IPS-18c (cell line): ENCODE results near the gene P2RX1.

Source experiments
- H3K4me3 ChIP-seq: 2 replicates; pipeline ENCODE4 v1.7.0; 2013; ENCODE audit warnings: low read depth, mild to moderate bottlenecking, low read length, moderate library complexity; ENCODE audit not compliant: insufficient read depth
- H3K9me3 ChIP-seq: one replicate; pipeline ENCODE4 v1.6.1; 2013; ENCODE audit warnings: mild to moderate bottlenecking, low read length, moderate library complexity; ENCODE audit not compliant: control insufficient read depth, insufficient read depth

P2RX1 gene

GRCh38 chr17:3896108-3896967 is 19.9 kb downstream of the P2RX1 start:
- Histone ChIP-seq H3K9me3 (no peaks in the 10 kb centered on the region), H3K4me3 (no peak overlapping the region)

- Histone ChIP-seq H3K4me3 (no peak overlapping the region), H3K9me3 (no peaks in the 10 kb centered on the region)
These were observed 20.9 kb downstream of the P2RX1 start for GRCh38 chr17:3895354-3895753.

GRCh38 chr17:3894911-3895343 is 21.3 kb downstream of the P2RX1 start:
- H3K9me3 ChIP-seq: no peaks in the 10 kb centered on the region
- H3K4me3 ChIP-seq: no peak overlapping the region

GRCh38 chr17:3894188-3894587 is 22.1 kb downstream of the P2RX1 start:
- H3K4me3 ChIP-seq: no peak overlapping the region
- H3K9me3 ChIP-seq: no peaks in the 10 kb centered on the region

GRCh38 chr17:3893720-3894116 is 22.5 kb downstream of the P2RX1 start:
- Histone ChIP-seq H3K4me3 (peak overlapping the region; percentile 59; the same call in 1 of the 2 replicates), H3K9me3 (no peaks in the 10 kb centered on the region)

GRCh38 chr17:3893003-3893719 is 23.1 kb downstream of the P2RX1 start, which contains the start of gene CAMKK1:
Gene CAMKK1, minus strand, starts transcription at chr17:3893053. Its CDS starts 7,366 bp downstream, at chr17:3885687.
- Histone ChIP-seq H3K4me3 (peak within 1 kb of the TSS; percentile 76), H3K9me3 (no peaks in the 10 kb centered on the region)

GRCh38 chr17:3892095-3892998 is 23.9 kb downstream of the P2RX1 start:
- peak overlapping the region; percentile 76 for H3K4me3 ChIP-seq
- H3K9me3 ChIP-seq: no peaks in the 10 kb centered on the region

- H3K4me3 ChIP-seq: peak overlapping the region; percentile 76
- no peaks in the 10 kb centered on the region for H3K9me3 ChIP-seq
These were observed 24.6 kb downstream of the P2RX1 start for GRCh38 chr17:3891626-3892094.

- peak overlapping the region; percentile 76; the same call in 1 of the 2 replicates for H3K4me3 ChIP-seq
- H3K9me3 ChIP-seq: no peaks in the 10 kb centered on the region
These were observed 25.4 kb downstream of the P2RX1 start for GRCh38 chr17:3890878-3891219.

GRCh38 chr17:3890082-3890877 is 26.0 kb downstream of the P2RX1 start:
- Histone ChIP-seq H3K9me3 (no peaks in the 10 kb centered on the region), H3K4me3 (no peak overlapping the region)

GRCh38 chr17:3889325-3890012 is 26.8 kb downstream of the P2RX1 start:
- no peaks in the 10 kb centered on the region for H3K9me3 ChIP-seq
- H3K4me3 ChIP-seq: no peak overlapping the region

GRCh38 chr17:3888343-3889171 is 27.7 kb downstream of the P2RX1 start:
- H3K9me3 ChIP-seq: no peaks in the 10 kb centered on the region
- no peak overlapping the region for H3K4me3 ChIP-seq

GRCh38 chr17:3887804-3888203 is 28.5 kb downstream of the P2RX1 start:
- H3K4me3 ChIP-seq: no peak overlapping the region
- no peaks in the 10 kb centered on the region for H3K9me3 ChIP-seq

- Histone ChIP-seq H3K4me3 (no peak overlapping the region), H3K9me3 (no peaks in the 10 kb centered on the region)
These were observed 28.9 kb downstream of the P2RX1 start for GRCh38 chr17:3887394-3887793.

GRCh38 chr17:3886776-3887175 is 29.5 kb downstream of the P2RX1 start:
- Histone ChIP-seq H3K9me3 (no peaks in the 10 kb centered on the region), H3K4me3 (no peak overlapping the region)
